Measurements from ENCODE around the gene RABEP1.

GRCh38 chr17:5430413-5430999 lies 148.4 kb downstream of the RABEP1 start:
- TF ChIP-seq POLR2AphosphoS5 (IDR thresholded peaks at IDR 0.05; ENCODE audit: low read depth, low read length) (no peak), POLR2A (IDR thresholded peaks at IDR 0.05; ENCODE audit: low read depth, low read length) (no peak)
